NCI-H748 treated with DMSO at 0.1 percent for 48 hours (cell line): Measurements from ENCODE around the gene EAPP.
A peak's percentile ranks its signal among the peaks of the same experiment; 100 is the strongest.
"Not testable (repeated sequence)": the region's sequence is repeated elsewhere in the genome, so short reads cannot be mapped to it uniquely, and the experiment has no call there.

Source experiments
- DNase-seq: peaks from one replicate; lab custom pipeline; 2025; lab: John Stamatoyannopoulos, UW

The EAPP gene

GRCh38 chr14:34538096-34538495, 1.4 kb downstream of the EAPP start:
- not testable (repeated sequence) for DNase-seq

DNA sequence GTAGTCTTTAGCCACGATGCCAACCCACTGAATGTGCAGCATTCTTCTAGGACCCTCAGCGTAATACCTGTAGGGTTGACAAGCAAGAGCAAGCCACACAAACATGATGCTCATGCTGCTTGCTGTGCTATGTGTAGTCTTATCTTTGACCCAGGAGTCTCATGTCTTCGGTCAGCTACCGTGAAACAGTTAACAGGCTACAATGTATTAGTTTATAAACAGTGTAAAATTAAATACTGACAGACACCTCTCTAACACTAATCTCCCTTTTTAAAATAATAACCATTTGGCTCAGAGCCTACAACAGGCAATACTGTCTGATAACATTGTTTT, 1.9 kb downstream of the EAPP start:
- no peak for DNase-seq

- DNase-seq = no peak
These were observed 2.4 kb downstream of the EAPP start for GRCh38 chr14:34536951-34537676.

- DNase-seq = no peak
These were observed 11.9 kb downstream of the EAPP start for GRCh38 chr14:34527591-34527990.

- DNase-seq = not testable (repeated sequence)
These were observed 15.3 kb downstream of the EAPP start for GRCh38 chr14:34524216-34524615.

DNA sequence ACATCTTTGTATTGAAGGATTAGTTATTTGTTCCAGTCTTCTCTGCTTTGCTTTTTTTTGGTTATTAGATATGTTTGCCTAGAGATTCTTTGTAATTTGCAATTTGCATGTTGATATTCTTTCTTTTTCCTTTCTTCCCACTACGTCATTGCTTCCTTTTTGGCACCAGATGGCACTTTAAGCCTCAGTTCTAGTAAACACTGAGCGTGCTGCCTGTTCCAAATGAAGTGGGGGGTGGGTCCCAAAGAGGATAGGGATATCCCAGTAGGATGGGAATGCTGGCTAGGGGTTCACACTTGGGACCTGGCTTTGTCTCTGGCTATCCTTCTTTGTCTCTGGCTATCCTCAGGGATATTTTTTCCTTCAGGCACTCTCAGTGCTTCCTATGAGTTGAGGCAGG, 17.0 kb downstream of the EAPP start:
- DNase-seq = no peak

GRCh38 chr14:34521071-34521470, 18.4 kb downstream of the EAPP start:
- DNase-seq = not testable (repeated sequence)

- not testable (repeated sequence) for DNase-seq
These were observed 19.1 kb downstream of the EAPP start for GRCh38 chr14:34520304-34520970.

- no peak for DNase-seq
These were observed 31.6 kb downstream of the EAPP start for GRCh38 chr14:34507884-34508283.

- no peak for DNase-seq
These were observed 32.0 kb downstream of the EAPP start for GRCh38 chr14:34507459-34507858.

DNA sequence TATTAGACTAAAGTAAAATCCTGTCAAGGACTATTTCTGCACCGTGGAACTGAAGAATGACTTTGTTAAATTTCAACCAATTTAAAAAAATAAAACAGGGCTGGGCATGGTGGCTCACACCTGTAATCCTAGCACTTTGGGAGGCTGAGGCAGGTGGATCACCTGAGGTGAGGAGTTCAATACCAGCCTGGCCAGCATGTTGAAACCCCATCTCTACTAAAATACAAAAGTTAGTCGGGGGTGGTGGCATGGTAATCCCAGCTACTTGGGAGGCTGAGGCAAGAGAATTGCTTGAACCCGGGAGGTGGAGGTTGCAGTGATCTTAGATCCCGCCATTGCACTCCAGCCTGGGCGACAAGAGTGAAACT, 34.4 kb downstream of the EAPP start:
- not testable (repeated sequence) for DNase-seq

- DNase-seq = not testable (repeated sequence)
These were observed 35.5 kb downstream of the EAPP start for GRCh38 chr14:34504027-34504426.

- no peak for DNase-seq
These were observed 36.8 kb downstream of the EAPP start for GRCh38 chr14:34502545-34503225.

DNA sequence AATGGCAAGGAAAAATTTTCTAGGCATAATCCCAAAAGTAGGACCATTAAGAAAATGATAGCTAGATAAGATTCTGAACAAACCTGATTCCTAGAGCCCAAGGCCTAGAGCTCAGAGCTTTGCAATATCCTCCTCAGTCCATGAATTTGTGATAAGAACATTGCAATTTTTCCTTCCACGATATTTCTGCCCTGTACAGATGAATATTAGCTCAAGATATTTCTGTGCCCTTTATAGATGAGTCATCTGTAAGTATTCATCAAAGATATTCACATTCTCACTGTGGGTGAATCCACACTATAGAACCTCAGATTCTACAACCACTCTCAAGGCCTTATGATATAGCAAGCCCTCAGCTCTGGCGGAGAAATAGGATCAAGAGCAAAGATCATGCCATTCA, 37.5 kb downstream of the EAPP start:
- DNase-seq = no peak

- no peak for DNase-seq
These were observed 38.4 kb downstream of the EAPP start for GRCh38 chr14:34501004-34501580.

DNA sequence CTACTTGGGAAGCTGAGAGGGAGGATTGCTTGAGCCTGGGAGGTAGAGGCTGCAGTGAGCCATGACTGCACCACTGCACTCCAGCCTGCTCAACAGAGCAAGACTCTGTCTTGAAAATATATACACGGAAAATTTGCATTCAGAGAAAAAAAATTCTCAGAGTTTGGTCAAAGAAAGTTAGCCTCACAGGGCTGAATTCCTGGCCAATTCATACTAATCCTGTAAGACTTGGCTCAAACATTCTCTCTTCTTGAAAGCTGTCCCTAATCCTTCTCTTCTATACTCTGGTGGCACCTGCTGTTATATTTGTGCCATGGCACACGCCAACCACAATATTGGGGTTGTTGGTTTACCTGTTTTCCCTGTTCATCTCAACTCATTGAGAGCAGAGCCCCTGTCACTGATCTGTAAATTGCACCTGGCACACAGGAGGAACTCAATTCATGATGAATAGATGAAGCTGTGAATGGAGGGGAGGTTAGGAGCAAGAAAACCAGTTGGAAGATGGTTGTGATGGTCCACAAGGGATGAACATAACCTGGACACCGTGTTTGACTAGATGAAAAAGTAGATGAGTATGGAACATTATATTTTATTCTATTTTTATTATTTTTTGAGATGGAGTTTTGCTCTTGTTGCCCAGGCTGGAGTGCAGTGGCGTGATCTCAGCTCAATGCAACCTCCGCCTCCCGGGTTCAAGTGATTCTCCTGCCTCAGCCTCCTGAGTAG, 40.7 kb downstream of the EAPP start:
- peak; percentile 67 for DNase-seq

DNA sequence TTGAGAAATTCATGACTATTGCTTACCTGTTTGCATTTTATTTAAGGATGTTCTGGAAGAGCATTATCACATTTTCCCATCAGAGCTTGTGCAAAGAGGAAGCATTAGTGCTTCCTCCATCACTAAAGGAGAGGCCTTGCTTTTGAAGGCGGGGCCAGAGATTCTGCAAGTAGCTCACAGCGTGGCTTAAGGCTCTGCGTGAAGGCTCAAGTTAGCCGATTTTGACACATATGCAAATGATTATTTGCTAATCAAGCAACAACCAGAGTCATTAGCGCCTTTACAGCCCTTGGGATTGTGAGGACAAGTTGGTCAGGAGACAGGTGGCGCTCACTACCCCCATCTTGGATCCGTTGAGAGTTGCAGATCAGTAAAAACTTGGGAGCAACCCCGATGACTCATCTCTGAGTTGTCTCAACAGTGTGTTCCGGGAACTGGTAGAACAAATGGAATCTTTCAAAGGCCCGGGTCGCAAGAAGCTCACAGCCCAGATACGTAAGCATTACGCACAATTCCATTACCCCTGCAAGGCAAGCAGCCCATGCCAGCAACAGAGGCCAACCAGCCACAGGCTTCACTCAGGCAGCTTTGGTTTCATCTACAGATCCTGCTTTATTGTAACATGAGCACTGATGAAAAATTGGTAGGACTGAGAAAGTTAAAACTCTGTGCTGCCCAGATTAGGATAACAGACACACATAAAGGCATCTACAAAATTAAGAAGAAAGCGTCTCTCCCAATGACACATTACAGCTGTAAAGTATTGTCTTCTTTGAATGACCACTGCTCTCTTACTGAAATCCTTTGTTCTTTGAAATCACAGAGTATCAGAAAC, 42.6 kb downstream of the EAPP start:
- no peak for DNase-seq

DNA sequence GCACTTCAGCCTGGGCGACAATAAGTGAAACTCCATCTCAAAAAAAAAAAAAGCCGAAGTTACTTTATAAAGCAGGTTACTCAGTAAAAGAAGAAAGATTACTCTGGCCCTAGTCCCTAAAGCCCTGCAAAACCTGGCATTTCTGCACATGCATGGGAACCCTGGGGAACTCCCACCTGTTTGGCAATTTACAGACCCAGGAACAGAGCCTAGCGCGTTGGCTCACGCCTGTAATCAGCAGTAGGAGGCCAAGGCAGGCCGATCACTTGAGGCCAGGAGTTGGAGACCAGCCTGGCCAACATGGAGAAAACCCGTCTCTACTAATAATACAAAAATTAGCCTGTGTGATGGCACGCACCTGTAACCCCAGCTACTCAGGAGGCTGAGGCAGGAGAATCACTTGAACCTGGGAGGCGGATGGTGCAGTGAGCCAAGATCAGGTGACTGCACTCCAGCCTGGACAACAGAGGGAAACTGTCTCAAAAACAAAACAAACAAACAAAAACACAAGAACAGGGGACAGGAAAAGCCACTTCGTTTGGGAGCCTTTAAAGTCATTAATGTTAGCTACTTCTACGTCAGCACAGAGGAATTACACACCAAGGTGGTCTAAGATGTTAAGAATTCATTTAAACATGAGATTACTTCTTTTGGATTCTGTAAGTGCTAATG, 43.4 kb downstream of the EAPP start:
- no peak for DNase-seq

- no peak for DNase-seq
These were observed 50.2 kb downstream of the EAPP start for GRCh38 chr14:34489324-34489723.

DNA sequence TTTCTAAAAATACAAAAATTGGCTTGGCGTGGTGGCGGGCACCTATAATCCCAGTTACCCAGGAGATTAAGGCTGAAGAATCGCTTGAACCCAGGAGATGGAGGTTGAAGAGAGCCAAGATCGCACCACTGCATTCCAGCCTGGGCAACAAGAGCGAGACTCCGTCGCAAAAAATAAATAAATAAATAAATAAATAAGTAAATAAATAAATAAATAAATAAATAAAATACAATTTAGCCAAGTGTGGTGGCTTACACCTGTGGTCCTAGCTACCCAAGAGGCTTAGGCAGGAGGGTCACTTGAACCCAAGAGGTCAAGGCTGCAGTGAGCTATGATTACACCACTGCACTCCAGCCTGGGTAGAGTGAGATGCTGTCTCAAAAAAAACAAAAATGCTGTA, 51.0 kb downstream of the EAPP start:
- DNase-seq = no peak

GRCh38 chr14:34484726-34485125, 54.8 kb downstream of the EAPP start:
- no peak for DNase-seq
